Measurements from ENCODE around the gene HLA-DRA. TPM values are rescaled to one million over a fixed set of nuclear protein-coding genes. Genes with fewer than 3 reads are reported as not detected.
A peak's percentile ranks its signal among the peaks of the same experiment; 100 is the strongest.
"Not testable (repeated sequence)": the region's sequence is repeated elsewhere in the genome, so short reads cannot be mapped to it uniquely, and the experiment has no call there.

The HLA-DRA gene
- total RNA-seq, 2 donors from 2014 or later: 57.5 to 93.5 TPM

GRCh38 chr6:32459781-32460424 is 20.2 kb downstream of the HLA-DRA start:
- H3K27me3 ChIP-seq: no peaks in the 10 kb centered on the region
- H3K4me1 ChIP-seq: no peaks in the 10 kb centered on the region
- H3K4me3 ChIP-seq: no peak overlapping the region
- TF ChIP-seq CTCF (IDR thresholded peaks at IDR 0.05): no peak
- H3K36me3 ChIP-seq: no peaks in the 10 kb centered on the region
- H3K9me3 ChIP-seq: no peaks in the 10 kb centered on the region
- no peak overlapping the region for H3K27ac ChIP-seq
- DNase-seq (ENCODE audit: low spot score): no peak

DNA sequence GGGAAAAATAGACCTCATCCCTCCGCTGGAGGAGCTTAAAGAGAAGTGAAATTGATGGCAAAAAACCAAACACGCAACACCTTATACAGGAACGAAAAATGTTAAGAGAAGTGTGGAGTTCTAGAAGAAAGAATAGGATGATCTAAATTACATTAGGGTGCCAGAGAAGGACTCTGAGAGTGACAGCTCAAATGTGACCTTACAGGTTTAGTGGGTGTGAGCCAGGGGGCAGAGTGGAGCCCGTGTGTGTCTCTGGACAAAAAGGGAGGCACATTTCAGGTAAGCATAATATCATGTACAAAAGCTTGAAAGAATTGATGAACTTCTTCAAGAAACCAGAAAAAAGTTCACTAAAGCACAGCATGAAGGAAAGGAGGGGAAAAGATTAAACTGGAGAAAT is 20.8 kb downstream of the HLA-DRA start:
- Histone ChIP-seq H3K4me1 (no peaks in the 10 kb centered on the region), H3K36me3 (no peaks in the 10 kb centered on the region), H3K9me3 (no peaks in the 10 kb centered on the region), H3K27ac (no peak overlapping the region), H3K4me3 (no peak overlapping the region), H3K27me3 (no peaks in the 10 kb centered on the region)
- no peak for TF ChIP-seq CTCF (IDR thresholded peaks at IDR 0.05)
- no peak for DNase-seq (ENCODE audit: low spot score)

DNA sequence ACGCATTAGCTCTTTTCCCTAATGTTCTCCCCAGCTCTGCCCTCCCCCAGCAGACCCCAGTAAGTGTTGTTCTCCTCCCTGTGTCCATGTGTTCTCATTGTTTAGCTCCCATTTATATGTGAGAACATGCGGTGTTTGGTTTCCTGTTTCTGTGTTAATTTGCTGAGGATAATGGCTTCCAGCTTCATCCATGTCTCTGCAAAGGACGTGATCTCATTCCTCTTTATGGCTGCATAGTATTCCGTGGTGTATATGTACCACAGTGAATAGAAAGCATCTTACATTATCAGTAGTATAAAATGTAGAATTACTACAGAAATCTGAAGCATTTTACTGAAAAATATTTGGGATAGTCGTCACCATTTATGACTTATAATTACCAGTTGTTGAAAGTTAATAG is 21.8 kb downstream of the HLA-DRA start:
- H3K27me3 ChIP-seq: no peaks in the 10 kb centered on the region
- H3K27ac ChIP-seq: no peak overlapping the region
- H3K36me3 ChIP-seq: no peaks in the 10 kb centered on the region
- no peak for TF ChIP-seq CTCF (IDR thresholded peaks at IDR 0.05)
- H3K4me3 ChIP-seq: no peak overlapping the region
- no peaks in the 10 kb centered on the region for H3K9me3 ChIP-seq
- no peak for DNase-seq (ENCODE audit: low spot score)
- H3K4me1 ChIP-seq: no peaks in the 10 kb centered on the region

DNA sequence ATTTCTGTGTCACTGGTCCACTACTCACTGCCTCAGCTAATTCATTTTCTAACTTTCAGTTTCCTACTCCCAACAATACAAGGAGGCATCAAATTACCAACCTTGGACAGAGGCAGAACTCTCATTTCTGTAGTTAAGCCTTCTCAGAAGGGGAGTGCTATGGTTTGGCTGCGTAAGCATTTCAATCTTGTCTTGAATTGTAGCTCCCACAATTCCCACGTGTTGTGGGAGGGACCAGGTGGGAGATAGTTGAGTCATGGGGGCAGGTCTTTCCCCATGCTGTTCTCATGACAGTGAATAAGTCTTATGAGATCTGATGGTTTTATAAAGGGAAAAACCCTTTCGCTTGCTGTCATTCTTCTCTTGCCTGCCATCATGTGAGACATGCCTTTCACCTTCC is 22.9 kb downstream of the HLA-DRA start:
- Histone ChIP-seq H3K4me3 (no peak overlapping the region), H3K4me1 (no peaks in the 10 kb centered on the region), H3K36me3 (no peaks in the 10 kb centered on the region), H3K27me3 (no peaks in the 10 kb centered on the region), H3K27ac (no peak overlapping the region), H3K9me3 (no peaks in the 10 kb centered on the region)
- no peak for TF ChIP-seq CTCF (IDR thresholded peaks at IDR 0.05)
- no peak for DNase-seq (ENCODE audit: low spot score)

GRCh38 chr6:32467743-32468503 is 28.2 kb downstream of the HLA-DRA start:
- not testable (repeated sequence) for H3K4me3 ChIP-seq; DNase-seq (ENCODE audit: low spot score)

GRCh38 chr6:32472781-32473375 is 33.2 kb downstream of the HLA-DRA start:
- peak overlapping the region in 1 of 2 donors; percentile 43 for H3K27ac ChIP-seq
- no peaks in the 10 kb centered on the region for H3K27me3 ChIP-seq

More at GRCh38 chr6:32467743-32468503, 28.2 kb downstream of the HLA-DRA start:
- not testable (repeated sequence) for H3K4me1 ChIP-seq, H3K27me3 ChIP-seq, H3K9me3 ChIP-seq, H3K36me3 ChIP-seq, H3K27ac ChIP-seq

GRCh38 chr6:32473376-32474348 is 34.0 kb downstream of the HLA-DRA start:
- H3K9me3 ChIP-seq; H3K4me1 ChIP-seq; DNase-seq (ENCODE audit: low spot score); H3K4me3 ChIP-seq; H3K27me3 ChIP-seq; H3K36me3 ChIP-seq: not testable (repeated sequence)
- peak overlapping the region in 1 of 2 donors; percentile 43 for H3K27ac ChIP-seq

More at GRCh38 chr6:32472781-32473375, 33.2 kb downstream of the HLA-DRA start:
- Histone ChIP-seq H3K36me3 (no peaks in the 10 kb centered on the region), H3K4me3 (no peak overlapping the region), H3K4me1 (no peaks in the 10 kb centered on the region), H3K9me3 (no peaks in the 10 kb centered on the region)
- no peak for TF ChIP-seq CTCF (IDR thresholded peaks at IDR 0.05)
- DNase-seq (ENCODE audit: low spot score): no peak

Measured in right atrium auricular region (tissue), 2 donors.